GM12878 (cell line): ENCODE data around the gene AP3B1. TPM values are rescaled to one million over a fixed set of nuclear protein-coding genes. Genes with fewer than 3 reads are reported as not detected.

Experiments used
- ATAC-seq: fragments of 200-7000 bp; cut with Tn5 transposase; 3 replicates; pipeline ENCODE4 v1.9.1; 2020; ENCODE audit warnings: mild to moderate bottlenecking, moderate library complexity
- BruUV-seq: library from RNA; stranded (reverse); fragments of 400-500 nt; replicated peaks from 2 replicates; lab custom pipeline; 2021; lab: Mats Ljungman, UMichigan
- CTCF ChIA-PET: fragments of 300-600 bp; sonication (Branson Sonifier 250); formaldehyde crosslinking; extraction: SDS; loops from one replicate; lab custom pipeline; 2021; ENCODE audit warnings: inconsistent platforms; lab: Yijun Ruan, JAX
- POLR2A ChIA-PET: fragments of 350-600 bp; formaldehyde crosslinking; extraction: SDS; loops from one replicate; lab custom pipeline; 2021; ENCODE audit warnings: inconsistent platforms; lab: Charles Lee
- RAD21 ChIA-PET: fragments of 300-600 bp; sonication (Branson Sonifier 250); formaldehyde crosslinking; loops from one replicate; lab custom pipeline; 2023; ENCODE audit warnings: antibody characterized with exemption; ENCODE audit not compliant: unreplicated experiment; lab: Charles Lee
- SMC1A ChIA-PET: fragments of 300-600 bp; sonication (Branson Sonifier 250); formaldehyde crosslinking; loops from one replicate; lab custom pipeline; 2023; ENCODE audit not compliant: unreplicated experiment, uncharacterized antibody; lab: Charles Lee
- DNase-seq: peaks from one replicate; pipeline ENCODE4 v3.0.0-alpha.2; 2011; ENCODE audit warnings: low read depth, low spot score
- FAIRE-seq: peaks from 3 replicates; lab custom pipeline; 2011; peaks lifted over from hg19 to GRCh38; lab: Jason Lieb, UNC
- H2AFZ ChIP-seq: 2 replicates; pipeline ENCODE4 v1.6.0; 2011; ENCODE audit warnings: low read depth, low read length, control low read depth; ENCODE audit not compliant: control insufficient read depth
- H3K27ac ChIP-seq: 2 replicates; pipeline ENCODE4 v1.5.1; 2011; ENCODE audit warnings: control low read depth; ENCODE audit not compliant: control insufficient read depth, insufficient read depth
- H3K27me3 ChIP-seq, 2 experiments: replicated peaks in 1 of 2; 2 replicates each; pipeline versions ENCODE4 v1.6.0 to v1.6.1; 2011; ENCODE audit warnings: low read length in 1 of 2; ENCODE audit not compliant: control insufficient read depth in 2 of 2, insufficient read depth in 2 of 2
- H3K36me3 ChIP-seq, 2 experiments: 2 replicates each; pipeline ENCODE4 v1.5.1; 2011; ENCODE audit warnings: low read length in 1 of 2; ENCODE audit not compliant: control insufficient read depth in 2 of 2, insufficient read depth in 2 of 2
- H3K4me1 ChIP-seq: 2 replicates; pipeline ENCODE4 v1.6.1; 2011; ENCODE audit warnings: mild to moderate bottlenecking, low read length, moderate library complexity, mixed read lengths; ENCODE audit not compliant: control insufficient read depth, insufficient read depth
- H3K4me2 ChIP-seq: 2 replicates; pipeline ENCODE4 v1.6.0; 2011; ENCODE audit warnings: control low read depth; ENCODE audit not compliant: control insufficient read depth, insufficient read depth
- H3K4me3 ChIP-seq: fragments of 200-600 bp; sonication (generic); 2 replicates; pipeline ENCODE4 v1.5.1; 2016
- H3K79me2 ChIP-seq: 2 replicates; pipeline ENCODE4 v1.6.0; 2011; ENCODE audit warnings: low read length; ENCODE audit not compliant: control insufficient read depth, insufficient read depth
- H3K9ac ChIP-seq: 2 replicates; pipeline ENCODE4 v1.8.0; 2011; ENCODE audit warnings: low read length, control low read depth, mixed read lengths; ENCODE audit not compliant: control insufficient read depth, insufficient read depth
- H3K9me3 ChIP-seq: replicated peaks from 3 replicates; pipeline ENCODE4 v1.5.1; 2011; ENCODE audit warnings: mild to moderate bottlenecking, low read length; ENCODE audit not compliant: control insufficient read depth, insufficient read depth
- H4K20me1 ChIP-seq: 2 replicates; pipeline ENCODE4 v1.6.0; 2011; ENCODE audit not compliant: control insufficient read depth, insufficient read depth
- CBX5 ChIP-seq: sonication (generic); IDR thresholded peaks from 2 replicates; pipeline ENCODE4 v1.6.1; 2016; ENCODE audit warnings: low read depth, moderate library complexity, mild to moderate bottlenecking, inconsistent platforms
- HDAC2 ChIP-seq: fragments of 200-600 bp; sonication (generic); IDR thresholded peaks from 2 replicates; pipeline ENCODE4 v1.6.1; 2017
- RFX5 ChIP-seq: IDR thresholded peaks from 2 replicates; pipeline ENCODE4 v1.6.1; 2011; ENCODE audit warnings: low read depth, low read length, improper control_type of control experiment
- SMAD1 ChIP-seq: fragments of 450-650 bp; IDR thresholded peaks from 2 replicates; pipeline ENCODE4 v1.6.1; 2018; ENCODE audit warnings: mild to moderate bottlenecking, low read depth; ENCODE audit not compliant: partially characterized antibody
- STAT1 ChIP-seq: fragments of 450-650 bp; conservative IDR thresholded peaks from 2 replicates; pipeline ENCODE4 v1.6.1; 2014; ENCODE audit warnings: antibody characterized with exemption, mild to moderate bottlenecking
- WGBS: methylation state at CpG from one replicate; pipeline ENCODE4 v1.1.6; 2016; ENCODE audit warnings: low lambda C conversion rate; ENCODE audit not compliant: insufficient replicate concordance, insufficient coverage; ENCODE audit errors: missing lambda C conversion rate; 5-methylcytosine and 5-hydroxymethylcytosine counted together
- in situ Hi-C: fragments of 300-500 bp; cut with MboI; formaldehyde crosslinking; loops from 9 replicates; pipeline ENCODE4 v1.14.3; 2018; ENCODE audit warnings: mixed read lengths
- intact Hi-C: fragments of 100-400 bp; cut with micrococcal nuclease; formaldehyde crosslinking; loops from one replicate; pipeline ENCODE4 v1.14.2; 2022; ENCODE audit not compliant: unreplicated experiment
- polyA plus RNA-seq, 11 experiments: library from polyadenylated mRNA; depleted of rRNA in 4 of 11; unstranded in 6 of 11; stranded (reverse) in 5 of 11; fragments of >200 nt; fragmentation: Nextera tagmentation in 4 of 11; fragmentation: Illumina TruSeq in 1 of 11; extraction: Ambion mirVana in 4 of 11; extraction: Trizol in 1 of 11; gene quantifications; 1 replicate in 1 of 11; 2 replicates in 10 of 11; pipeline versions ENCODE4 v1.2.1 to v1.2.3, GENCODE V29; 2011 to 2016; ENCODE audit warnings: inconsistent platforms in 2 of 11, missing spikeins in 2 of 11, low read depth in 1 of 11
- total RNA-seq, 4 experiments: library from RNA; depleted of rRNA in 3 of 4; stranded (reverse); fragments of >200 nt in 3 of 4; fragmentation: Illumina TruSeq in 1 of 4; extraction: Trizol in 1 of 4; gene quantifications; 2 replicates each; pipeline versions ENCODE4 v1.2.1 to v1.2.3, GENCODE V29; 2013 to 2021
- TF ChIP-seq, protein P1 (sequence below): fragments of 150-350 bp; IDR thresholded peaks from 2 replicates; pipeline ENCODE4 v1.6.1; 2016; ENCODE audit warnings: low read depth, low read length
- TF ChIP-seq, protein P2 (sequence below): IDR thresholded peaks from 2 replicates; pipeline ENCODE4 v1.6.1; 2012; ENCODE audit warnings: mild to moderate bottlenecking, low read depth, low read length

The AP3B1 gene
- total and polyA plus RNA-seq, 10 of the 15 experiments (the other 5 are each of a cell fraction or from before 2014, with no cell fraction given), result 30.9 to 70.8 (median 46.0) TPM

DNA sequence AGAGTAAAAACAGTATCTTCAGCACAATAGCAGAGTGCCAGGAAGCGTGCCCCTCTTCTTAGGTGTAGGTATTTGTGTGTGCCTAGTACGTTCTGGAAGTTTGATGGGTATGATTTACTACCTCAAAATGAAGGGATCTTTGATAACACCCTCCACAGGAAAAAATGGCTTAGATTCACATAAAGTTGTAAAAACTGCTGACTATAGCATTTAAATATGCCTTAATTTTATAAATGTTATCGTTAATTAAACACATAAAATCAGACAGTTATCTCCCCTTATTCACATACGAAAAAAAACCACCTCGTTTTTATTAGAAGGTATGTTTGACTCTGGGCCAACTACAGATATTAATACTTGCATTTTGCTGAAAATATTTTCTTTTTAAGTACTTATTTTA lies 274.8 kb downstream of the AP3B1 start:
- Histone ChIP-seq H3K79me2 (no peaks in the 10 kb centered on the region), H3K27me3 (no peaks in the 10 kb centered on the region), H3K9me3 (no peaks in the 10 kb centered on the region), H3K9ac (no peak overlapping the region), H4K20me1 (no peaks in the 10 kb centered on the region), H3K4me1 (no peaks in the 10 kb centered on the region), H3K4me2 (no peak overlapping the region), H3K4me3 (no peak overlapping the region), H3K36me3 (0 out of 4 replicates have a peak, but pooled peaks cover 0 to 3% of the 10 kb centered on the region in 2 experiments), H3K27ac (no peak overlapping the region)
- WGBS, result 97% methylated on average over 5 of the region's 5 CpGs
- ChIA-PET SMC1A (no interaction called here), CTCF (no interaction called here), RAD21 (no interaction called here), POLR2A (no interaction called here)
- intact Hi-C loops, result no loop called here
- no peak for ATAC-seq
- no TSS peak for BruUV-seq
- no peak for FAIRE-seq
- DNase-seq, result no peak
- TF ChIP-seq CBX5, result no peak
- TF ChIP-seq, all 136 proteins: peak for 0
- in situ Hi-C loops, result no loop called here
- H2AFZ ChIP-seq, result no peak overlapping the region

DNA sequence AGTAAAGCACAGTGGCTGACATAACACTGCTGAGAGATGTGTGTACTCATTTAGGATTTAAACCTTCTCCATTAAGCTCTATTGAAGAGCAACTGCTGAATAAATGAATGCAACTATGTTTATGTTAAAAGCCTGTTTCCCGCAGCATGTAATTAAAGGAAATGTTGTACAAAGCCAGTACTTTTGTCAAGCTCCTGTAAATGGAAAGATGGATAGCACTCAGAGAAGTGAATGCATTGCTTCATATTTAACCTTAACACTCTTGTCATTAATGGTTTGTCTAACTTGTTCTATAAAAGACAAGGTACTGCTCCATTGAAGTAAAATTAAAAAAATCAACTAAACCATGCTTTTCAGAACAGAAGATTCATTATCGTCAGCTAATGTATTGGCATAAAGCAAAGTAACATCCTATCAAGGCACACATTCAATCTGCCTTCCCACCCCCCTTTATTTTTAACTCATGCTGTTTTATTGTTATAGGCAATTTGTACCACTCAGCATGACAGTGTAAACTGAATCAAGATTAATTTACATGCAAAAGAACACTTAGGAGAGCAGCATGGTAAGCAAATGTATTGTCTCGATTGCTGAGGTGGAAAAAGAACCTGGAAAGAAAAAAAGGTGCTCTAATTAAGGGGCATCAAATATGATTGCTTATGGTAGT lies 277.5 kb downstream of the AP3B1 start:
- no peak overlapping the region for H3K4me3 ChIP-seq
- RAD21 ChIA-PET, result interaction anchor here (1.1 to 1.2 kb wide), 2 partner anchors 145 to 252 kb away, joined by 4 read pairs; no protein-coding TSS in a partner anchor
- peaks cover 0 to 8% of the 10 kb centered on the region in 2 experiments; a peak in 1 of 4 replicates for H3K36me3 ChIP-seq
- no peak overlapping the region for H3K4me2 ChIP-seq
- 100% methylated on average over 3 of the region's 3 CpGs for WGBS
- H2AFZ ChIP-seq, result no peak overlapping the region
- POLR2A ChIA-PET, result interaction anchor here (1.1 kb wide), 1 partner anchor 653 kb away, joined by 3 read pairs; no protein-coding TSS in a partner anchor
- FAIRE-seq (peak; percentile 38), DNase-seq (no peak), ATAC-seq (no peak)
- no TSS peak for BruUV-seq
- intact Hi-C loops (no loop called here), in situ Hi-C loops (no loop called here)
- H3K27ac ChIP-seq, result no peak overlapping the region
- no peaks in the 10 kb centered on the region for H4K20me1 ChIP-seq
- CTCF ChIA-PET, result interaction anchor here (0.9 to 1.4 kb wide), 3 partner anchors 10 to 112 kb away, joined by 3 to 6 read pairs (median 3); no protein-coding TSS in a partner anchor
- H3K9me3 ChIP-seq, result no peaks in the 10 kb centered on the region
- H3K27me3 ChIP-seq, result no peaks in the 10 kb centered on the region
- SMC1A ChIA-PET, result interaction anchor here (0.6 to 0.9 kb wide), 3 partner anchors 49 to 201 kb away, joined by 3 read pairs; no protein-coding TSS in a partner anchor
- H3K79me2 ChIP-seq, result no peaks in the 10 kb centered on the region
- H3K4me1 ChIP-seq, result no peaks in the 10 kb centered on the region
- H3K9ac ChIP-seq, result no peak overlapping the region
- TF ChIP-seq HDAC2 (no peak), SMAD1 (no peak), RFX5 (no peak), STAT1 (no peak)
- TF ChIP-seq, protein P1, sequence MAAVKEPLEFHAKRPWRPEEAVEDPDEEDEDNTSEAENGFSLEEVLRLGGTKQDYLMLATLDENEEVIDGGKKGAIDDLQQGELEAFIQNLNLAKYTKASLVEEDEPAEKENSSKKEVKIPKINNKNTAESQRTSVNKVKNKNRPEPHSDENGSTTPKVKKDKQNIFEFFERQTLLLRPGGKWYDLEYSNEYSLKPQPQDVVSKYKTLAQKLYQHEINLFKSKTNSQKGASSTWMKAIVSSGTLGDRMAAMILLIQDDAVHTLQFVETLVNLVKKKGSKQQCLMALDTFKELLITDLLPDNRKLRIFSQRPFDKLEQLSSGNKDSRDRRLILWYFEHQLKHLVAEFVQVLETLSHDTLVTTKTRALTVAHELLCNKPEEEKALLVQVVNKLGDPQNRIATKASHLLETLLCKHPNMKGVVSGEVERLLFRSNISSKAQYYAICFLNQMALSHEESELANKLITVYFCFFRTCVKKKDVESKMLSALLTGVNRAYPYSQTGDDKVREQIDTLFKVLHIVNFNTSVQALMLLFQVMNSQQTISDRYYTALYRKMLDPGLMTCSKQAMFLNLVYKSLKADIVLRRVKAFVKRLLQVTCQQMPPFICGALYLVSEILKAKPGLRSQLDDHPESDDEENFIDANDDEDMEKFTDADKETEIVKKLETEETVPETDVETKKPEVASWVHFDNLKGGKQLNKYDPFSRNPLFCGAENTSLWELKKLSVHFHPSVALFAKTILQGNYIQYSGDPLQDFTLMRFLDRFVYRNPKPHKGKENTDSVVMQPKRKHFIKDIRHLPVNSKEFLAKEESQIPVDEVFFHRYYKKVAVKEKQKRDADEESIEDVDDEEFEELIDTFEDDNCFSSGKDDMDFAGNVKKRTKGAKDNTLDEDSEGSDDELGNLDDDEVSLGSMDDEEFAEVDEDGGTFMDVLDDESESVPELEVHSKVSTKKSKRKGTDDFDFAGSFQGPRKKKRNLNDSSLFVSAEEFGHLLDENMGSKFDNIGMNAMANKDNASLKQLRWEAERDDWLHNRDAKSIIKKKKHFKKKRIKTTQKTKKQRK, result no peak
- TF ChIP-seq, protein P2, sequence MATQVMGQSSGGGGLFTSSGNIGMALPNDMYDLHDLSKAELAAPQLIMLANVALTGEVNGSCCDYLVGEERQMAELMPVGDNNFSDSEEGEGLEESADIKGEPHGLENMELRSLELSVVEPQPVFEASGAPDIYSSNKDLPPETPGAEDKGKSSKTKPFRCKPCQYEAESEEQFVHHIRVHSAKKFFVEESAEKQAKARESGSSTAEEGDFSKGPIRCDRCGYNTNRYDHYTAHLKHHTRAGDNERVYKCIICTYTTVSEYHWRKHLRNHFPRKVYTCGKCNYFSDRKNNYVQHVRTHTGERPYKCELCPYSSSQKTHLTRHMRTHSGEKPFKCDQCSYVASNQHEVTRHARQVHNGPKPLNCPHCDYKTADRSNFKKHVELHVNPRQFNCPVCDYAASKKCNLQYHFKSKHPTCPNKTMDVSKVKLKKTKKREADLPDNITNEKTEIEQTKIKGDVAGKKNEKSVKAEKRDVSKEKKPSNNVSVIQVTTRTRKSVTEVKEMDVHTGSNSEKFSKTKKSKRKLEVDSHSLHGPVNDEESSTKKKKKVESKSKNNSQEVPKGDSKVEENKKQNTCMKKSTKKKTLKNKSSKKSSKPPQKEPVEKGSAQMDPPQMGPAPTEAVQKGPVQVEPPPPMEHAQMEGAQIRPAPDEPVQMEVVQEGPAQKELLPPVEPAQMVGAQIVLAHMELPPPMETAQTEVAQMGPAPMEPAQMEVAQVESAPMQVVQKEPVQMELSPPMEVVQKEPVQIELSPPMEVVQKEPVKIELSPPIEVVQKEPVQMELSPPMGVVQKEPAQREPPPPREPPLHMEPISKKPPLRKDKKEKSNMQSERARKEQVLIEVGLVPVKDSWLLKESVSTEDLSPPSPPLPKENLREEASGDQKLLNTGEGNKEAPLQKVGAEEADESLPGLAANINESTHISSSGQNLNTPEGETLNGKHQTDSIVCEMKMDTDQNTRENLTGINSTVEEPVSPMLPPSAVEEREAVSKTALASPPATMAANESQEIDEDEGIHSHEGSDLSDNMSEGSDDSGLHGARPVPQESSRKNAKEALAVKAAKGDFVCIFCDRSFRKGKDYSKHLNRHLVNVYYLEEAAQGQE, result no peak
